PFSK-1 (cell line): ENCODE data around the gene STAT2.

Experiments
- FOXP2 ChIP-seq: optimal IDR thresholded peaks from 2 replicates; pipeline ENCODE3; 2011; ENCODE audit warnings: borderline replicate concordance, control low read depth, inconsistent platforms; ENCODE audit not compliant: insufficient read depth; ENCODE audit errors: extremely low read length, extremely low read depth
- POLR2AphosphoS5 ChIP-seq: IDR thresholded peaks from 2 replicates; pipeline ENCODE4 v1.6.1; 2012; ENCODE audit warnings: low read depth, mild to moderate bottlenecking, control low read depth, low read length, moderate library complexity
- SIN3A ChIP-seq: IDR thresholded peaks from 2 replicates; pipeline ENCODE4 v1.6.1; 2012; ENCODE audit warnings: mild to moderate bottlenecking, low read length, moderate library complexity, borderline replicate concordance; ENCODE audit not compliant: insufficient read depth
- TAF1 ChIP-seq: IDR thresholded peaks from 2 replicates; pipeline ENCODE4 v1.6.1; 2012; ENCODE audit warnings: low read length, control low read depth, borderline replicate concordance; ENCODE audit not compliant: insufficient read depth
- TF ChIP-seq, protein P1 (sequence below), 2 experiments: IDR thresholded peaks; 2 replicates each; pipeline versions ENCODE4 v1.6.1 to v1.8.0; 2011 to 2012; ENCODE audit warnings: low read depth in 2 of 2, low read length in 2 of 2, control low read depth in 1 of 2, inconsistent platforms in 1 of 2, mild to moderate bottlenecking in 1 of 2, moderate library complexity in 1 of 2; ENCODE audit not compliant: insufficient read depth in 1 of 2

STAT2 gene

DNA sequence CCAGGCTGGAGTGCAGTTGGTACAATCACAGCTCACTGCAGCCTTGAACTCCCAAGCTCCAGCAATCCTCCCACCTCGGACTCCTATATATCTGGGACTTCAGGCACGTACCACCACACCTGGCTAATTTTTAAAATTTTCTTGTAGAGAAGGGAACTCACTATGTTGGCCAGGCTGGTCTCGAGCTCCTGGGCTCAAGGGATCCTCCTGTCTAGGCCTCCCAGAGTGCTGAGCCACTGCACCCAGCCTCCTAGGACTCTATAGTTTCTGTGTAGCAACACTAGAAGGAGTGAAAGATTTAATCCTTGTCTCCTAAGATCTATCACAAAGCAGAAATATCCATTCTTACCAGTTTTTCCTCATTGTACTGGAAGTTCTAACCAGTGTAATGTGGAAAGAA is 7.0 kb upstream of the STAT2 start:
- TF ChIP-seq FOXP2 (no peak), TAF1 (no peak), SIN3A (no peak), POLR2AphosphoS5 (no peak)
- TF ChIP-seq, protein P1, sequence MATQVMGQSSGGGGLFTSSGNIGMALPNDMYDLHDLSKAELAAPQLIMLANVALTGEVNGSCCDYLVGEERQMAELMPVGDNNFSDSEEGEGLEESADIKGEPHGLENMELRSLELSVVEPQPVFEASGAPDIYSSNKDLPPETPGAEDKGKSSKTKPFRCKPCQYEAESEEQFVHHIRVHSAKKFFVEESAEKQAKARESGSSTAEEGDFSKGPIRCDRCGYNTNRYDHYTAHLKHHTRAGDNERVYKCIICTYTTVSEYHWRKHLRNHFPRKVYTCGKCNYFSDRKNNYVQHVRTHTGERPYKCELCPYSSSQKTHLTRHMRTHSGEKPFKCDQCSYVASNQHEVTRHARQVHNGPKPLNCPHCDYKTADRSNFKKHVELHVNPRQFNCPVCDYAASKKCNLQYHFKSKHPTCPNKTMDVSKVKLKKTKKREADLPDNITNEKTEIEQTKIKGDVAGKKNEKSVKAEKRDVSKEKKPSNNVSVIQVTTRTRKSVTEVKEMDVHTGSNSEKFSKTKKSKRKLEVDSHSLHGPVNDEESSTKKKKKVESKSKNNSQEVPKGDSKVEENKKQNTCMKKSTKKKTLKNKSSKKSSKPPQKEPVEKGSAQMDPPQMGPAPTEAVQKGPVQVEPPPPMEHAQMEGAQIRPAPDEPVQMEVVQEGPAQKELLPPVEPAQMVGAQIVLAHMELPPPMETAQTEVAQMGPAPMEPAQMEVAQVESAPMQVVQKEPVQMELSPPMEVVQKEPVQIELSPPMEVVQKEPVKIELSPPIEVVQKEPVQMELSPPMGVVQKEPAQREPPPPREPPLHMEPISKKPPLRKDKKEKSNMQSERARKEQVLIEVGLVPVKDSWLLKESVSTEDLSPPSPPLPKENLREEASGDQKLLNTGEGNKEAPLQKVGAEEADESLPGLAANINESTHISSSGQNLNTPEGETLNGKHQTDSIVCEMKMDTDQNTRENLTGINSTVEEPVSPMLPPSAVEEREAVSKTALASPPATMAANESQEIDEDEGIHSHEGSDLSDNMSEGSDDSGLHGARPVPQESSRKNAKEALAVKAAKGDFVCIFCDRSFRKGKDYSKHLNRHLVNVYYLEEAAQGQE (IDR thresholded peaks at IDR 0.05; ENCODE audit: insufficient read depth in 1 of 2, low read depth in 2 of 2, low read length in 2 of 2), result no peak

DNA sequence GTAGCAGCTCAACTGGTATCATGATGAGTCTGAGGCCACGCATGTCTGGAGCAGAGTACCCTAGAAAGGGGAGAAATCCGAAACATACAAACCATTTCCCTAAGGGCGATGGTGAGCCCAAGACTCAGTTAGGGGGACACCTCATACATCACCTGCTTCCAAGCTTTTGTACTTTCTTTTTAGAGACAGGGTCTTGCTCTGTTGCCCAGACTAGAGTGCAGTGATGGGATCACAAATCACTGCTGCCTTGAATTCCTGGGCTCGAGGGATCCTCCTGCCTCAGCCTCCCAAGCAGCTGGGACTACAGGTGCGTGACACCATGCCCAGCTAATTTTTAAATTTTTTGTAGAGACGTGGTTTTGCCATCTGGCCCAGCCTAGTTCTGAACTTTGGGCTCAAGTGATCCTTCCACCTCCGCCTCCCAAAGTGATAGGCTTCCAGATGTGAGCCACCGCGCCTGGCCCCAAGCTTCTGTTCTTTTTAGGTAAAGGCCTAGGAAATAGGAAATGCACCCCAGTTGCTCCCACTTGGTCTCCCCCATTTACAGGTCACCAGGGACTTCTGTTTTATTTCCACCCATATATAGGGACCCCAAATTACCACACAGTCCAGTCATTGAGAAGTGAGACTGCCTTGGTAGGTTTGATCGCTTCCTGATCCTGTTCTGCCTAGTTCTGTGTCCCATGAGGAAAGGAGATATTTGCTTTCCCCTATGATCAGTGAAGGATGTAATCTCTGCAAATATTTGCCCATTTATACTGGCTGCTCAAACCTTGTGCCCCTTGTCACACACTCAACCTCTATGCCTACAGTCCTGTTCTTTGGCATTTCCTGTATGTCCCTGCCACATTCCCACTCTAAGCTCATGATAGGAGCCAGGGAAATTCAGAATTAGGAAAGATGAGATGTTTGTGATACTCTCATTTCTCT is 2.5 kb upstream of the STAT2 start, which contains the start of gene APOF:
Gene APOF (minus strand): TSS at position 728 of the 930 bp plus-strand sequence. CDS start 112 bp downstream, at position 616.
- TF ChIP-seq FOXP2, result no peak
- TF ChIP-seq TAF1, result no peak
- no peak for TF ChIP-seq SIN3A
- TF ChIP-seq POLR2AphosphoS5, result no peak

DNA sequence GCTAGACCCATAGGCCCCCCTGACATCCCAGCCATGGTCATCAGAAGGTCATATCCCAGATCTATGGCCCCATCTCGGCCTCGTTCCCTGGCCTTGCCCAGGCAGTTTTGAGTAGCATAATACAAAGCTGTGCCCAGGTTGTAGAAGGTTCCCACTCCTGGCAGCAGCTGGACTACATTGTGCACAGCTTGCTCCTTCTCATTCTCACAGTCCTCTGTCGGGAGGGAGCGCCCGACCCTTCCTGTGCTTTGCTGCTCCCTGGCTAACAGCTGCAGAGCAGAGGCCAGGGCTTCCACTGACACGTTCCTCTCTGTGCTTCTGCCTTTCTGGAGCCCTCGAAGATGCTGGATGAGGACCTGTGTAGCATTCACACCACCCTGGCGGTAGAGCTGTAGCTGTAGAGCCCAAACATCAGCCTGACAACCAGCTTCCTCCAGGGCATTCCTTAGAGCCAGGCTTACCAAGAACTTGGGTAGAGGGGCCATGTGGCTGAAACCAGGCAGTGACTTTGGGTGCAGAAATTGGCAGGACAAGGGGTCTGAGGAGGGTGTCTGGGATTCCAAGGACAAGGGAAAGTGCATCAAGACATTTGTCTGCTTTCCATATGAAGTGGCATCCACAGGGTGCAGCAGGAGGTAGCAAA is 1.7 kb upstream of the STAT2 start:
- TF ChIP-seq POLR2AphosphoS5 (no peak), FOXP2 (no peak), SIN3A (no peak), TAF1 (no peak)
- TF ChIP-seq, protein P1 (IDR thresholded peaks at IDR 0.05; ENCODE audit: insufficient read depth in 1 of 2, low read depth in 2 of 2, low read length in 2 of 2), result no peak

DNA sequence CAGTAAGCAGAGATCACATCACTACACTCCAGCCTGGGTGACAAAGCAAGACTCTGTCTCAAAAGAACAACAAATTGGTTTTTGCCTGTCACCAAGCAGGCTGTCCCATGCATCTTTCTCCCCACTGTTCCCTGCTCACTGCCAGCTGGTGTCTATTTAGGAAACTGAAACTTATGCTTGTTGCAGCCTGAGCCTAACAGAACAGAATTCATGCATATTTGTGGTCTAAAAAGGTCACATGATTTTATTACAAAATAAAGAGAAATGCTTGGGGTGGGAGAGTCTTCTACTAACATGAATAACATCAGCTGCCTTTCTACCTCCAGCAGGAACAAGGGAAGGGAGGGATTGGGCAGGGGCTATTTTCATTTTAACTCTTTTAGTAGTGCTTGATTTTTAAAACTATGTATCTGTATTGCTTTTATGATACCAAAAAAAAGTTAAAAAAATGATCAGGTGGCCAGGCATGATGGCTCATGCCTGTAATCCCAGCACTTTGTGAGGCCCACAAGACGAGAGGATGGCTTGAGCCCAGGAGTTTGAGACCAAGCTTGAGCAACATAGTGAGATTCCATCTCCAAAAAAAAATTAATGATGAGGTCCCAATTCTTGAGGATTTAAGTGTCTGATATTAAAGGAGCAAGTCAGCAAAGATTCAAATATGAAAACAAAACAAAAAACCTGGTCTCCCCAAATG is 923 bp downstream of the STAT2 start:
- no peak for TF ChIP-seq SIN3A
- no peak for TF ChIP-seq FOXP2
- TF ChIP-seq, protein P1 (IDR thresholded peaks at IDR 0.05; ENCODE audit: insufficient read depth in 1 of 2, low read depth in 2 of 2, low read length in 2 of 2), result no peak
- no peak for TF ChIP-seq POLR2AphosphoS5
- TF ChIP-seq TAF1, result no peak

DNA sequence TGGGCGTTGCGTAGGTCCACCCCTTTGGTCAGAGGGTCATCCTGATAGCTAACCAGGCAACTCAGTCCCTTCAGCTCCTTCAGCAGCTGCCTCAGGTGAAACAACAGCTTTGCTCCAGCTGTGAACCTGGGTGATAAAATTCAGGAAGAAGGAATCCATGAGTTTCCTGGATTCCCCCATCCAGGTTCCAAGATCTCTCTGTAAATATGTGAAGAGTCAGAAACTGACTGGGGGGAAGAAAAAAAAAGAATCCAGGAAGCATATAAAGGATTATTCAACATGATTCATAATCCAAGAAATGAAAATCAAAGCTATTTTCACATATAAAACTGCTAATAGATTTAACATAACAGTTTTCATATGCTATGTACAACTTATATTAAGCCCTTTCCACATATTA is 8.6 kb downstream of the STAT2 start:
- no peak for TF ChIP-seq FOXP2
- no peak for TF ChIP-seq SIN3A
- TF ChIP-seq, protein P1 (IDR thresholded peaks at IDR 0.05; ENCODE audit: insufficient read depth in 1 of 2, low read depth in 2 of 2, low read length in 2 of 2), result no peak
- TF ChIP-seq TAF1, result no peak
- TF ChIP-seq POLR2AphosphoS5, result no peak
